Type B pancreatic cell (in vitro differentiated cells): ENCODE data around the gene SLC35B2. TPM values are rescaled to one million over a fixed set of nuclear protein-coding genes. Genes with fewer than 3 reads are reported as not detected.

Experiments used
- DNase-seq: peaks from one replicate; pipeline ENCODE4 v3.0.0; 2021; ENCODE audit warnings: mixed read lengths; ENCODE audit not compliant: unreplicated experiment; ENCODE audit errors: extremely low spot score
- H3K27ac Mint-ChIP-seq: 2 replicates; pipeline ENCODE4 v1.8.0; 2021; ENCODE audit warnings: mild to moderate bottlenecking, mixed read lengths
- H3K27me3 Mint-ChIP-seq: 2 replicates; pipeline ENCODE4 v1.8.0; 2021; ENCODE audit warnings: mixed read lengths
- H3K36me3 Mint-ChIP-seq: 2 replicates; pipeline ENCODE4 v1.8.0; 2021; ENCODE audit warnings: mixed read lengths
- H3K4me1 Mint-ChIP-seq: one replicate; pipeline ENCODE4 v1.8.0; 2021; ENCODE audit warnings: mixed read lengths; ENCODE audit not compliant: unreplicated experiment
- H3K4me3 Mint-ChIP-seq: 2 replicates; pipeline ENCODE4 v1.8.0; 2021; ENCODE audit warnings: mild to moderate bottlenecking, mixed read lengths
- H3K9me3 Mint-ChIP-seq: 2 replicates; pipeline ENCODE4 v1.8.0; 2021; ENCODE audit warnings: mixed read lengths
- total RNA-seq: library from RNA; stranded (reverse); gene quantifications from 2 replicates; pipeline ENCODE4 v1.2.1, GENCODE V29; 2021; ENCODE audit warnings: low replicate concordance
- TF ChIP-seq, protein P1 (sequence below): fragments of 200-600 bp; sonication (generic); conservative IDR thresholded peaks from 2 replicates; pipeline ENCODE4 v1.5.0; 2021; ENCODE audit warnings: antibody characterized with exemption, mild to moderate bottlenecking

SLC35B2 gene
- total RNA-seq, 1 donor from 2014 or later: 39.6 TPM

DNA sequence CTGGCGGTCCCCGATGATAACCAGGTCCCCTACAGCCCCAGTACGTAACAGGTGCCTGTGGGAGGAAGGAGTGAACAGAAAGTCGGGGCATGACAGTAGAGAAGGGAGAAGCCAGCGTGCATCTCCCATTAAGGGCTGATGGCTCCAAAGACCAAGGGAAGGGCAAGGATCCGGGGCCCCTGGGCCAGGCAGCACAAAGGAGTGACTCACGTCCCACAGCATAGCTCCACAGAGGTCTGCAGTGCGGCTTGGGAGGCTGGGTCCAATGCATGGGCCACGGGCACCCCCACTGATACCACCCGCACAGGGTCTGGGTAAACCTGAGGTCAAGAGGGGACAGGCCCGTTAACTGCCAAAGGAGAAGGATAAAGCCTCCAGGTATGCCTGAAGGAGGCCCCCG lies 45.5 kb upstream of the SLC35B2 start:
- no peaks in the 10 kb centered on the region for H3K9me3 Mint-ChIP-seq
- peaks cover 4% of the 10 kb centered on the region for H3K4me1 Mint-ChIP-seq
- peaks cover 16% of the 10 kb centered on the region for H3K27me3 Mint-ChIP-seq
- peaks cover 16% of the 10 kb centered on the region for H3K36me3 Mint-ChIP-seq
- no peak overlapping the region for H3K27ac Mint-ChIP-seq
- no peak for DNase-seq
- TF ChIP-seq, protein P1, sequence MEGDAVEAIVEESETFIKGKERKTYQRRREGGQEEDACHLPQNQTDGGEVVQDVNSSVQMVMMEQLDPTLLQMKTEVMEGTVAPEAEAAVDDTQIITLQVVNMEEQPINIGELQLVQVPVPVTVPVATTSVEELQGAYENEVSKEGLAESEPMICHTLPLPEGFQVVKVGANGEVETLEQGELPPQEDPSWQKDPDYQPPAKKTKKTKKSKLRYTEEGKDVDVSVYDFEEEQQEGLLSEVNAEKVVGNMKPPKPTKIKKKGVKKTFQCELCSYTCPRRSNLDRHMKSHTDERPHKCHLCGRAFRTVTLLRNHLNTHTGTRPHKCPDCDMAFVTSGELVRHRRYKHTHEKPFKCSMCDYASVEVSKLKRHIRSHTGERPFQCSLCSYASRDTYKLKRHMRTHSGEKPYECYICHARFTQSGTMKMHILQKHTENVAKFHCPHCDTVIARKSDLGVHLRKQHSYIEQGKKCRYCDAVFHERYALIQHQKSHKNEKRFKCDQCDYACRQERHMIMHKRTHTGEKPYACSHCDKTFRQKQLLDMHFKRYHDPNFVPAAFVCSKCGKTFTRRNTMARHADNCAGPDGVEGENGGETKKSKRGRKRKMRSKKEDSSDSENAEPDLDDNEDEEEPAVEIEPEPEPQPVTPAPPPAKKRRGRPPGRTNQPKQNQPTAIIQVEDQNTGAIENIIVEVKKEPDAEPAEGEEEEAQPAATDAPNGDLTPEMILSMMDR: no peak
- no peak overlapping the region for H3K4me3 Mint-ChIP-seq

DNA sequence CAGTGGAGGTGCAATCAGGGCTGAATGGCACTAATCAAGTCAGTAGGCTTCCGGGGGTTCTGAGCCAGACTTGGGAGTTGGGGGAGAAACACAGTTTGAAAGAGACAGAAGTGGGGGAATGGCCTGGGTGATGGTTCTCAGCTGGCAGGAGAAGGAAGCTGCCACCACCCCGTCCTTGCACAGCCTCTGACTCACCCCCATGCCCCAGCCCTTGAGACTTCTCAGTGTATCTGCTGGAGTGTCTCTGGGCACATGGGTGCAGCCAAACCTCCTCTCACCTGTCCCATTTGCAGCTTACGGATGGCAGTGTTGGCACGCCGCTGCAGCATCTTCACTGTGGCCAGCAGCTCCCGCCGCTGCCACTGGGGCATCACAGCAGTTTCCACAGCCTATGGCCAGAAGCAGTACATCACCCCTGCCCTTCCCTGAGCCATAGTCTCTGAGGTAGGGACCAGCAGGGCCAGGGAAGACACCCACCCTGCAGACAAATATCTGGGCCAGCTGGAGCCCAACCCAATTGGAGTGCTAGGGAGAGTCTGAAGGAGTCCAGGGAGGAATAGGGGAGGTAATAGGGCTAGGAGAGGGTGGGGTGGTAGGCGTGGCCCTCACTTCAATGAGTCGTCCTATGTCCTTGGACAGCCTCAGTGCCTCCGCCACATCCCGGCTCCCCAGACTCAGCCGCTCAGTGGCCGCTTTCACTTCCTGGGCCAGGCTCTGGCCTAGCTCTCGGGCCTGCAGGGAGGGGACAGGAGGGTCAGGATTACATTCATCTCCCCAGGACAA lies 44.6 kb upstream of the SLC35B2 start:
- DNase-seq: no peak
- Mint-ChIP-seq H3K9me3 (no peaks in the 10 kb centered on the region), H3K27ac (no peak overlapping the region), H3K4me3 (no peak overlapping the region), H3K36me3 (peaks cover 15% of the 10 kb centered on the region), H3K27me3 (peaks cover 21% of the 10 kb centered on the region), H3K4me1 (peaks cover 4% of the 10 kb centered on the region)
- TF ChIP-seq, protein P1: no peak

DNA sequence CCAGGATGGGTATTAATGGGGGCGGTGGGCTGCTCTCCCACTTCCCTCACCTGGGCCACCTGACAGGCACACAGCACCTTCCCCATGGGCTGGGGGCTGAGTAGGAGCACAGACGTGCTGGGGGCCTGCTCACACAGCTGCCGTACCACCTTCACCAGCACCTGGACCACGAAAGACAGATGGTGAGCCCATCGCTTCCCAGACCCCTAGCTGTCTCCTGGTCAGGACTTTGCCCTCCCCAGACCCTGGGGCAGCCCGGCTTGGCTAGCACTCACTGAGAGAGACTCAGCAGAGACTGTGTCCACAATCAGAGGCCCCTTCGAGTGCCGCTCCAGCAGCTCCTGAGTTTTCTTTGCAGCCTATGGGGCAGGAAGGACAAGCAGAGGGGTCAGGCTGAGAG lies 43.8 kb upstream of the SLC35B2 start:
- H3K4me1 Mint-ChIP-seq: peaks cover 4% of the 10 kb centered on the region
- peaks cover 15% of the 10 kb centered on the region for H3K36me3 Mint-ChIP-seq
- H3K4me3 Mint-ChIP-seq: no peak overlapping the region
- TF ChIP-seq, protein P1: no peak
- H3K9me3 Mint-ChIP-seq: no peaks in the 10 kb centered on the region
- no peak overlapping the region for H3K27ac Mint-ChIP-seq
- peaks cover 30% of the 10 kb centered on the region for H3K27me3 Mint-ChIP-seq
- no peak for DNase-seq

DNA sequence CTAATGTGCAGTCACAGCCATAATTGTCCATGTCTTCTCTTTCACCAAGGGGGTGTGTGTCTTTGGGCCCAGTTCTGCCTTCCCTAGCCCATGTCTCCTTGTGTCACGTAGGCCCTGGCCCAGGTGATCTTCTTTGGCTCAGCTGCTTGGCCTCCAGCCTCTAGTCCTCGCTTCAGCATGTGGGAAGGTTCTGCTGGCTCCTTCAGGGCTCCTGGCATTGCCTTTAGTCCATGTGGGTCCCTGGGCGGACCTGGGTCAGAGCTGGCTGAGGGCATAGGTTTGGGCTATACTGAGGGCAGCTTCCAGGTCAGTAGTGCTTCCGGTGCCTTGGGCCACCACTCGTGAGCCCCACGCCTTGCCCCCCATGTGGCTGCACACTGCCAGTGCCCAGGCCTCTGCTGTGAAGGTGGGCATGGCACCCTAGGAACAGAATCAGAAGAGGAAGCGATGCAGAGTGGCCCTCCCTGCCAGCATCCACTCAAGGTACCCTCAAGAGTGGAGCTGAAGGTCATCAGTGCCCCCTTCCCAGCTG lies 43.0 kb upstream of the SLC35B2 start:
- Mint-ChIP-seq H3K9me3 (no peaks in the 10 kb centered on the region), H3K36me3 (peaks cover 10% of the 10 kb centered on the region), H3K4me1 (peaks cover 1% of the 10 kb centered on the region), H3K4me3 (no peak overlapping the region), H3K27me3 (peaks cover 36% of the 10 kb centered on the region), H3K27ac (no peak overlapping the region)
- TF ChIP-seq, protein P1: no peak
- DNase-seq: no peak

DNA sequence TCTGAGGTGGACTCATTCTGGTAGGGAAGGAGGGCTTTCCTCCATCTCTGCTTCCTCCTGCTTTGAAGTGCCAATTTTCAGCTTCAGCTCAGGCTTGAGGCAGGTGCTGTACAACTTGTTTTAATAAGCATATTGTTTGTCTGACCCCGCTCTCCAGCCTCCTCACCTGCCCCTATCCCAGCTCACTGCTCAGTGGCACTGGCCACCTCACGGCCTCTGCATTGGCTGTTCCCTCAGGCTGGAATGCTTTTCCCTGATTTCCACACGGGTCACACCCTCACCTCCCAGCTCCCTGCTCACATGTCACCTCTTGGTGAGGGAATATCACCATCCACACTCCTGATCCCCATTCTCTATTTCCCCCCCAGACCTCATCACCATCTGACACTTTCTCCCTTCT lies 41.5 kb upstream of the SLC35B2 start:
- TF ChIP-seq, protein P1: no peak
- H3K4me3 Mint-ChIP-seq: peak overlapping the region; percentile 50
- no peaks in the 10 kb centered on the region for H3K9me3 Mint-ChIP-seq
- DNase-seq: no peak
- peaks cover 10% of the 10 kb centered on the region for H3K36me3 Mint-ChIP-seq
- no peaks in the 10 kb centered on the region for H3K4me1 Mint-ChIP-seq
- peaks cover 49% of the 10 kb centered on the region for H3K27me3 Mint-ChIP-seq
- no peak overlapping the region for H3K27ac Mint-ChIP-seq
